Measurements from ENCODE around the gene FREY1. TPM values are rescaled to one million over a fixed set of nuclear protein-coding genes. Genes with fewer than 3 reads are reported as not detected.

The FREY1 gene
- total RNA-seq, 1 donor from 2014 or later: not detected

- peak overlapping the region; percentile 54 for H3K4me3 ChIP-seq (ENCODE audit: low read depth, low read length)
- no peak for TF ChIP-seq CTCF (conservative IDR thresholded peaks at IDR 0.05; ENCODE audit: low read depth, low read length)
- DNase-seq (ENCODE audit: low read depth): no peak
Observed at GRCh38 chr11:45885921-45886721, 20.9 kb downstream of the FREY1 start.

GRCh38 chr11:45885274-45885920, 21.7 kb downstream of the FREY1 start, which contains the start of gene MAPK8IP1:
Gene MAPK8IP1 (plus strand): TSS chr11:45885651. CDS start chr11:45885821, 170 bp downstream.
- TF ChIP-seq CTCF (conservative IDR thresholded peaks at IDR 0.05; ENCODE audit: low read depth, low read length): no peak
- DNase-seq (ENCODE audit: low read depth): no peak
- peak within 1 kb of the TSS; percentile 54 for H3K4me3 ChIP-seq (ENCODE audit: low read depth, low read length)

GRCh38 chr11:45884596-45885185, 22.4 kb downstream of the FREY1 start:
- DNase-seq (ENCODE audit: low read depth): no peak
- H3K4me3 ChIP-seq (ENCODE audit: low read depth, low read length): no peak overlapping the region
- TF ChIP-seq CTCF (conservative IDR thresholded peaks at IDR 0.05; ENCODE audit: low read depth, low read length): no peak

GRCh38 chr11:45881708-45882368, 25.2 kb downstream of the FREY1 start:
- H3K4me3 ChIP-seq (ENCODE audit: low read depth, low read length): no peak overlapping the region
- no peak for DNase-seq (ENCODE audit: low read depth)
- no peak for TF ChIP-seq CTCF (conservative IDR thresholded peaks at IDR 0.05; ENCODE audit: low read depth, low read length)

- DNase-seq (ENCODE audit: low read depth): no peak
- no peak overlapping the region for H3K4me3 ChIP-seq (ENCODE audit: low read depth, low read length)
- no peak for TF ChIP-seq CTCF (conservative IDR thresholded peaks at IDR 0.05; ENCODE audit: low read depth, low read length)
Observed at GRCh38 chr11:45880772-45881570, 26.1 kb downstream of the FREY1 start.

All from epithelial cell of proximal tubule (primary cell).